K562 (cell line): Measurements from ENCODE around the gene SRGN. TPM values are rescaled to one million over a fixed set of nuclear protein-coding genes. Genes with fewer than 3 reads are reported as not detected.
A peak's percentile ranks its signal among the peaks of the same experiment; 100 is the strongest.

Experiments used
- ATF1 ChIP-seq, 2 experiments: fragments of 450-650 bp in 1 of 2; IDR thresholded peaks; 2 replicates each; pipeline ENCODE4 v1.6.1; 2016; ENCODE audit warnings: missing compliant biosample characterization in 1 of 2, missing genetic modification characterization in 1 of 2
- ATF7 ChIP-seq: fragments of 450-650 bp; IDR thresholded peaks from 2 replicates; pipeline ENCODE4 v1.7.1; 2014; ENCODE audit warnings: mild to moderate bottlenecking, moderate library complexity
- CEBPG ChIP-seq, 3 experiments: fragments of 200-800 bp in 1 of 3; sonication (Bioruptor generic) in 1 of 3; sonication (generic) in 1 of 3; formaldehyde crosslinking in 1 of 3; IDR thresholded peaks in 2 of 3; conservative IDR thresholded peaks in 1 of 3; 2 replicates each; pipeline versions ENCODE4 v1.6.1 to v1.8.0; 2016 to 2022; ENCODE audit warnings: missing compliant biosample characterization in 2 of 3, missing genetic modification characterization in 2 of 3, mild to moderate bottlenecking in 1 of 3, missing genetic modification reagents in 1 of 3
- CHD2 ChIP-seq: IDR thresholded peaks from 2 replicates; pipeline ENCODE4 v1.6.1; 2011; ENCODE audit warnings: low read depth, low read length
- DIDO1 ChIP-seq: fragments of 450-650 bp; IDR thresholded peaks from 2 replicates; pipeline ENCODE4 v1.6.1; 2016; ENCODE audit warnings: low read depth, missing biosample characterization, missing genetic modification characterization
- FOXJ2 ChIP-seq: fragments of 200-800 bp; sonication (Bioruptor generic); IDR thresholded peaks from 2 replicates; pipeline ENCODE4 v1.6.1; 2016; ENCODE audit warnings: missing genetic modification characterization, missing compliant biosample characterization
- FOXK2 ChIP-seq, 2 experiments: fragments of 450-650 bp; IDR thresholded peaks in 1 of 2; conservative IDR thresholded peaks in 1 of 2; 2 replicates each; pipeline ENCODE4 v1.6.1; 2016; ENCODE audit warnings: low read depth in 2 of 2, mild to moderate bottlenecking in 1 of 2
- GTF2E2 ChIP-seq: fragments of 200-800 bp; sonication (Bioruptor generic); IDR thresholded peaks from 2 replicates; pipeline ENCODE4 v1.6.1; 2016; ENCODE audit warnings: missing genetic modification characterization, missing compliant biosample characterization
- GTF2F1 ChIP-seq: IDR thresholded peaks from 2 replicates; pipeline ENCODE4 v1.6.1; 2011; ENCODE audit warnings: low read depth, low read length, improper control_type of control experiment
- HDAC6 ChIP-seq: IDR thresholded peaks from 2 replicates; pipeline ENCODE4 v1.6.1; 2012; ENCODE audit warnings: low read depth, mild to moderate bottlenecking, control low read depth, inconsistent platforms, low read length, moderate library complexity
- HDGF ChIP-seq: fragments of 450-650 bp; IDR thresholded peaks from 2 replicates; pipeline ENCODE4 v1.6.1; 2016
- IFI16 ChIP-seq: fragments of 250-450 bp; sonication (Bioruptor Pico); IDR thresholded peaks from 2 replicates; pipeline ENCODE4 v2.1.2; 2022; ENCODE audit warnings: mild to moderate bottlenecking, inconsistent platforms
- MIER1 ChIP-seq: fragments of 450-650 bp; IDR thresholded peaks from 2 replicates; pipeline ENCODE4 v1.6.1; 2016; ENCODE audit warnings: antibody characterized with exemption, mild to moderate bottlenecking, low read depth
- MTA3 ChIP-seq: fragments of 450-650 bp; formaldehyde crosslinking; IDR thresholded peaks from 2 replicates; pipeline ENCODE4 v1.6.1; 2017; ENCODE audit warnings: mild to moderate bottlenecking, borderline replicate concordance
- PKNOX1 ChIP-seq: fragments of 450-650 bp; IDR thresholded peaks from 2 replicates; pipeline ENCODE4 v1.6.1; 2016
- RBBP5 ChIP-seq: fragments of 200-600 bp; sonication (generic); IDR thresholded peaks from 2 replicates; pipeline ENCODE4 v1.6.1; 2012; ENCODE audit warnings: borderline replicate concordance, mild to moderate bottlenecking, low read length, control low read depth, inconsistent platforms; ENCODE audit not compliant: insufficient read depth, poor library complexity, severe bottlenecking
- TBP ChIP-seq: optimal IDR thresholded peaks from 2 replicates; pipeline ENCODE3; 2011; ENCODE audit warnings: low read depth, low read length, improper control_type of control experiment
- TSC22D4 ChIP-seq: fragments of 450-650 bp; IDR thresholded peaks from 2 replicates; pipeline ENCODE4 v1.6.1; 2016; ENCODE audit warnings: missing genetic modification characterization, missing biosample characterization, control low read depth
- ZFP91 ChIP-seq: sonication (generic); formaldehyde crosslinking; IDR thresholded peaks from 2 replicates; pipeline ENCODE4 v1.8.0; 2022; ENCODE audit warnings: mild to moderate bottlenecking, missing genetic modification reagents
- ZNF134 ChIP-seq: fragments of 250-450 bp; sonication (Bioruptor Pico); conservative IDR thresholded peaks from 2 replicates; pipeline ENCODE4 v1.4.0; 2020
- ZNF316 ChIP-seq: fragments of 450-650 bp; IDR thresholded peaks from 2 replicates; pipeline ENCODE4 v1.6.1; 2016
- ZNF57 ChIP-seq: fragments of 450-650 bp; formaldehyde crosslinking; IDR thresholded peaks from 2 replicates; pipeline ENCODE4 v1.4.0; 2020; ENCODE audit warnings: mild to moderate bottlenecking, moderate library complexity
- polyA plus RNA-seq, 8 experiments: library from polyadenylated mRNA; depleted of rRNA in 4 of 8; stranded (reverse) in 5 of 8; unstranded in 3 of 8; fragments of >200 nt; fragmentation: Nextera tagmentation in 2 of 8; fragmentation: Illumina TruSeq in 1 of 8; extraction: Ambion mirVana in 2 of 8; extraction: Trizol in 1 of 8; gene quantifications; 2 replicates each; pipeline versions ENCODE4 v1.2.1 to v1.2.3, GENCODE V29; 2011 to 2014; ENCODE audit warnings: inconsistent platforms in 1 of 8, missing spikeins in 1 of 8
- total RNA-seq, 7 experiments: library from RNA; depleted of rRNA in 6 of 7; stranded (reverse); fragments of >200 nt in 6 of 7; fragmentation: Illumina TruSeq in 2 of 7; extraction: Trizol in 2 of 7; gene quantifications; 2 replicates each; pipeline versions ENCODE4 v1.2.1 to v1.2.3, GENCODE V29; 2011 to 2021; ENCODE audit warnings: low replicate concordance in 1 of 7
- TF ChIP-seq, protein P1 (sequence below): fragments of 250-450 bp; sonication (Bioruptor Pico); IDR thresholded peaks from 2 replicates; pipeline ENCODE4 v1.5.1; 2021; ENCODE audit warnings: mild to moderate bottlenecking

SRGN gene
- total and polyA plus RNA-seq, 9 of the 15 experiments (the other 6 are each of a cell fraction or from before 2014, with no cell fraction given) = 136 to 304 (median 180) TPM

GRCh38 chr10:69089638-69090599 is 2.0 kb downstream of the SRGN start (continued):
- TF ChIP-seq PKNOX1 = peak; percentile 65; the same call in 1 of the 2 replicates
- TF ChIP-seq ZNF134 (CRISPR knock-in tag) = no peak
- no peak for TF ChIP-seq IFI16 (CRISPR knock-in tag)
- TF ChIP-seq RBBP5 = peak; percentile 46
- TF ChIP-seq ZNF57 = no peak
- peak; percentile 91; the same call in 1 of the 2 replicates for TF ChIP-seq HDGF
- TF ChIP-seq ZNF316 = peak; percentile 59; the same call in 1 of the 2 replicates
- no peak for TF ChIP-seq GTF2F1
- no peak for TF ChIP-seq CEBPG (CRISPR knock-in tag; IDR thresholded peaks at IDR 0.05)
- TF ChIP-seq CEBPG (tag; conservative IDR thresholded peaks at IDR 0.05 in 1 of 2, IDR thresholded peaks at IDR 0.05 in 1 of 2) = no peak
- TF ChIP-seq TSC22D4 (tag) = peak; percentile 55; the same call in 1 of the 2 replicates
- TF ChIP-seq TBP = no peak
- no peak for TF ChIP-seq HDAC6
- 0 out of 2 replicates have a peak, but pooled peaks have one; percentile 24 for TF ChIP-seq MTA3
- TF ChIP-seq, protein P1, sequence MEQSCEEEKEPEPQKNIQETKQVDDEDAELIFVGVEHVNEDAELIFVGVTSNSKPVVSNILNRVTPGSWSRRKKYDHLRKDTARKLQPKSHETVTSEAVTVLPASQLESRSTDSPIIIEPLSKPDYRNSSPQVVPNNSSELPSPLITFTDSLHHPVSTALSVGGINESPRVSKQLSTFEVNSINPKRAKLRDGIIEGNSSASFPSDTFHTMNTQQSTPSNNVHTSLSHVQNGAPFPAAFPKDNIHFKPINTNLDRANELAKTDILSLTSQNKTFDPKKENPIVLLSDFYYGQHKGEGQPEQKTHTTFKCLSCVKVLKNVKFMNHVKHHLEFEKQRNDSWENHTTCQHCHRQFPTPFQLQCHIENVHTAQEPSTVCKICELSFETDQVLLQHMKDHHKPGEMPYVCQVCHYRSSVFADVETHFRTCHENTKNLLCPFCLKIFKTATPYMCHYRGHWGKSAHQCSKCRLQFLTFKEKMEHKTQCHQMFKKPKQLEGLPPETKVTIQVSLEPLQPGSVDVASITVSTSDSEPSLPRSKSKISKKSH (CRISPR knock-in tag) = no peak
- peak; percentile 30; the same call in 1 of the 2 replicates for TF ChIP-seq ATF7
- 0 out of 2 replicates have a peak, but pooled peaks have one; percentile 52 for TF ChIP-seq MIER1
- no peak for TF ChIP-seq ZFP91 (CRISPR knock-in tag)
- no peak for TF ChIP-seq FOXK2 (conservative IDR thresholded peaks at IDR 0.05 in 1 of 2, IDR thresholded peaks at IDR 0.05 in 1 of 2; ENCODE audit: low read depth in 2 of 2)
- no peak for TF ChIP-seq CHD2
- no peak for TF ChIP-seq FOXJ2 (tag)
- TF ChIP-seq DIDO1 = no peak
- TF ChIP-seq GTF2E2 (tag) = no peak
- no peak for TF ChIP-seq ATF1 (CRISPR knock-in tag; IDR thresholded peaks at IDR 0.05)
- TF ChIP-seq ATF1 (tag; IDR thresholded peaks at IDR 0.05) = peak; percentile 66
